GM12878 (cell line): ENCODE measurements around the gene ANKRD34C. TPM values are rescaled to one million over a fixed set of nuclear protein-coding genes. Genes with fewer than 3 reads are reported as not detected.

Experiments used
- ATAC-seq: fragments of 200-7000 bp; cut with Tn5 transposase; 3 replicates; pipeline ENCODE4 v1.9.1; 2020; ENCODE audit warnings: mild to moderate bottlenecking, moderate library complexity
- BruUV-seq: library from RNA; stranded (reverse); fragments of 400-500 nt; replicated peaks from 2 replicates; lab custom pipeline; 2021; lab: Mats Ljungman, UMichigan
- CTCF ChIA-PET: fragments of 300-600 bp; sonication (Branson Sonifier 250); formaldehyde crosslinking; extraction: SDS; loops from one replicate; lab custom pipeline; 2021; ENCODE audit warnings: inconsistent platforms; lab: Yijun Ruan, JAX
- POLR2A ChIA-PET: fragments of 350-600 bp; formaldehyde crosslinking; extraction: SDS; loops from one replicate; lab custom pipeline; 2021; ENCODE audit warnings: inconsistent platforms; lab: Charles Lee
- RAD21 ChIA-PET: fragments of 300-600 bp; sonication (Branson Sonifier 250); formaldehyde crosslinking; loops from one replicate; lab custom pipeline; 2023; ENCODE audit warnings: antibody characterized with exemption; ENCODE audit not compliant: unreplicated experiment; lab: Charles Lee
- SMC1A ChIA-PET: fragments of 300-600 bp; sonication (Branson Sonifier 250); formaldehyde crosslinking; loops from one replicate; lab custom pipeline; 2023; ENCODE audit not compliant: unreplicated experiment, uncharacterized antibody; lab: Charles Lee
- DNase-seq: peaks from one replicate; pipeline ENCODE4 v3.0.0-alpha.2; 2011; ENCODE audit warnings: low read depth, low spot score
- FAIRE-seq: peaks from 3 replicates; lab custom pipeline; 2011; peaks lifted over from hg19 to GRCh38; lab: Jason Lieb, UNC
- H2AFZ ChIP-seq: 2 replicates; pipeline ENCODE4 v1.6.0; 2011; ENCODE audit warnings: low read depth, low read length, control low read depth; ENCODE audit not compliant: control insufficient read depth
- H3K27ac ChIP-seq: 2 replicates; pipeline ENCODE4 v1.5.1; 2011; ENCODE audit warnings: control low read depth; ENCODE audit not compliant: control insufficient read depth, insufficient read depth
- H3K27me3 ChIP-seq, 2 experiments: replicated peaks in 1 of 2; 2 replicates each; pipeline versions ENCODE4 v1.6.0 to v1.6.1; 2011; ENCODE audit warnings: low read length in 1 of 2; ENCODE audit not compliant: control insufficient read depth in 2 of 2, insufficient read depth in 2 of 2
- H3K36me3 ChIP-seq, 2 experiments: 2 replicates each; pipeline ENCODE4 v1.5.1; 2011; ENCODE audit warnings: low read length in 1 of 2; ENCODE audit not compliant: control insufficient read depth in 2 of 2, insufficient read depth in 2 of 2
- H3K4me1 ChIP-seq: 2 replicates; pipeline ENCODE4 v1.6.1; 2011; ENCODE audit warnings: mild to moderate bottlenecking, low read length, moderate library complexity, mixed read lengths; ENCODE audit not compliant: control insufficient read depth, insufficient read depth
- H3K4me2 ChIP-seq: 2 replicates; pipeline ENCODE4 v1.6.0; 2011; ENCODE audit warnings: control low read depth; ENCODE audit not compliant: control insufficient read depth, insufficient read depth
- H3K4me3 ChIP-seq: fragments of 200-600 bp; sonication (generic); 2 replicates; pipeline ENCODE4 v1.5.1; 2016
- H3K79me2 ChIP-seq: 2 replicates; pipeline ENCODE4 v1.6.0; 2011; ENCODE audit warnings: low read length; ENCODE audit not compliant: control insufficient read depth, insufficient read depth
- H3K9ac ChIP-seq: 2 replicates; pipeline ENCODE4 v1.8.0; 2011; ENCODE audit warnings: low read length, control low read depth, mixed read lengths; ENCODE audit not compliant: control insufficient read depth, insufficient read depth
- H3K9me3 ChIP-seq: replicated peaks from 3 replicates; pipeline ENCODE4 v1.5.1; 2011; ENCODE audit warnings: mild to moderate bottlenecking, low read length; ENCODE audit not compliant: control insufficient read depth, insufficient read depth
- H4K20me1 ChIP-seq: 2 replicates; pipeline ENCODE4 v1.6.0; 2011; ENCODE audit not compliant: control insufficient read depth, insufficient read depth
- ASH2L ChIP-seq: fragments of 300-600, 200-600 bp; sonication (generic); IDR thresholded peaks from 2 replicates; pipeline ENCODE4 v1.6.1; 2017; ENCODE audit warnings: low read depth, mild to moderate bottlenecking, borderline replicate concordance
- CBFB ChIP-seq: IDR thresholded peaks from 2 replicates; pipeline ENCODE4 v1.6.1; 2016; ENCODE audit warnings: antibody characterized with exemption, low read depth
- CEBPB ChIP-seq, 2 experiments: fragments of 150-350 bp in 1 of 2; IDR thresholded peaks; 2 replicates each; pipeline ENCODE4 v1.6.1; 2012 to 2014; ENCODE audit warnings: low read depth in 2 of 2, low read length in 2 of 2, borderline replicate concordance in 1 of 2, inconsistent platforms in 1 of 2
- CHD1 ChIP-seq: IDR thresholded peaks from 2 replicates; pipeline ENCODE4 v1.6.1; 2012; ENCODE audit warnings: low read depth, low read length, improper control_type of control experiment
- CREB1 ChIP-seq: IDR thresholded peaks from 2 replicates; pipeline ENCODE4 v1.6.1; 2012; ENCODE audit warnings: low read depth, mild to moderate bottlenecking, inconsistent platforms
- HCFC1 ChIP-seq: fragments of 150-350 bp; IDR thresholded peaks from 2 replicates; pipeline ENCODE4 v1.6.1; 2014; ENCODE audit warnings: low read length
- MTA2 ChIP-seq: fragments of 450-650 bp; IDR thresholded peaks from 2 replicates; pipeline ENCODE4 v1.6.1; 2016; ENCODE audit warnings: low read depth, mild to moderate bottlenecking, moderate library complexity
- NFYA ChIP-seq: IDR thresholded peaks from 2 replicates; pipeline ENCODE4 v1.6.1; 2011; ENCODE audit warnings: low read depth, mild to moderate bottlenecking, low read length, improper control_type of control experiment, borderline replicate concordance
- NR2C2 ChIP-seq: IDR thresholded peaks from 2 replicates; pipeline ENCODE4 v1.6.1; 2011; ENCODE audit warnings: borderline replicate concordance, low read depth; ENCODE audit not compliant: control insufficient read depth, insufficient read length
- NRF1 ChIP-seq: conservative IDR thresholded peaks from 2 replicates; pipeline ENCODE4 v1.6.1; 2011; ENCODE audit warnings: mild to moderate bottlenecking, low read depth, low read length, improper control_type of control experiment
- PBX3 ChIP-seq: IDR thresholded peaks from 2 replicates; pipeline ENCODE4 v1.6.1; 2011; ENCODE audit warnings: mild to moderate bottlenecking, low read depth, low read length, moderate library complexity; ENCODE audit not compliant: insufficient replicate concordance
- PRDM15 ChIP-seq: fragments of 450-650 bp; formaldehyde crosslinking; IDR thresholded peaks from 2 replicates; pipeline ENCODE4 v1.4.0; 2020; ENCODE audit warnings: mild to moderate bottlenecking, moderate library complexity
- SP1 ChIP-seq: IDR thresholded peaks from one replicate; pipeline ENCODE4 v1.6.1; 2011; ENCODE audit warnings: low read depth, low read length
- SUZ12 ChIP-seq: fragments of 200-600 bp; sonication (generic); IDR thresholded peaks from one replicate; pipeline ENCODE4 v1.6.1; 2018; ENCODE audit warnings: antibody characterized with exemption, mild to moderate bottlenecking; ENCODE audit not compliant: unreplicated experiment
- TARDBP ChIP-seq: IDR thresholded peaks from 2 replicates; pipeline ENCODE4 v1.6.1; 2016; ENCODE audit warnings: borderline replicate concordance
- TBL1XR1 ChIP-seq: IDR thresholded peaks from 2 replicates; pipeline ENCODE4 v1.6.1; 2012; ENCODE audit warnings: low read depth, low read length, improper control_type of control experiment
- ZBTB4 ChIP-seq: fragments of 450-650 bp; formaldehyde crosslinking; IDR thresholded peaks from 2 replicates; pipeline ENCODE4 v1.4.0; 2022; ENCODE audit warnings: mild to moderate bottlenecking, moderate library complexity
- ZNF24 ChIP-seq: fragments of 450-650 bp; IDR thresholded peaks from 2 replicates; pipeline ENCODE4 v1.6.1; 2017; ENCODE audit warnings: antibody characterized with exemption, mild to moderate bottlenecking
- ZNF274 ChIP-seq: IDR thresholded peaks from one replicate; pipeline ENCODE4 v1.8.0; 2011; ENCODE audit not compliant: insufficient read length, insufficient read depth
- ZNF622 ChIP-seq: fragments of 450-650 bp; IDR thresholded peaks from 2 replicates; pipeline ENCODE4 v1.6.1; 2017; ENCODE audit warnings: mild to moderate bottlenecking, inconsistent platforms
- WGBS: methylation state at CpG from one replicate; pipeline ENCODE4 v1.1.6; 2016; ENCODE audit warnings: low lambda C conversion rate; ENCODE audit not compliant: insufficient replicate concordance, insufficient coverage; ENCODE audit errors: missing lambda C conversion rate; 5-methylcytosine and 5-hydroxymethylcytosine counted together
- in situ Hi-C: fragments of 300-500 bp; cut with MboI; formaldehyde crosslinking; loops from 9 replicates; pipeline ENCODE4 v1.14.3; 2018; ENCODE audit warnings: mixed read lengths
- intact Hi-C: fragments of 100-400 bp; cut with micrococcal nuclease; formaldehyde crosslinking; loops from one replicate; pipeline ENCODE4 v1.14.2; 2022; ENCODE audit not compliant: unreplicated experiment
- polyA plus RNA-seq, 11 experiments: library from polyadenylated mRNA; depleted of rRNA in 4 of 11; unstranded in 6 of 11; stranded (reverse) in 5 of 11; fragments of >200 nt; fragmentation: Nextera tagmentation in 4 of 11; fragmentation: Illumina TruSeq in 1 of 11; extraction: Ambion mirVana in 4 of 11; extraction: Trizol in 1 of 11; gene quantifications; 1 replicate in 1 of 11; 2 replicates in 10 of 11; pipeline versions ENCODE4 v1.2.1 to v1.2.3, GENCODE V29; 2011 to 2016; ENCODE audit warnings: inconsistent platforms in 2 of 11, missing spikeins in 2 of 11, low read depth in 1 of 11
- total RNA-seq, 4 experiments: library from RNA; depleted of rRNA in 3 of 4; stranded (reverse); fragments of >200 nt in 3 of 4; fragmentation: Illumina TruSeq in 1 of 4; extraction: Trizol in 1 of 4; gene quantifications; 2 replicates each; pipeline versions ENCODE4 v1.2.1 to v1.2.3, GENCODE V29; 2013 to 2021

Gene ANKRD34C
- total and polyA plus RNA-seq, 10 of the 15 experiments (the other 5 are each of a cell fraction or from before 2014, with no cell fraction given): 0.01 TPM; not detected in 9

GRCh38 chr15:79240036-79240435 lies 42.5 kb upstream of the ANKRD34C start:
- Histone ChIP-seq H3K36me3 (no peaks in the 10 kb centered on the region), H2AFZ (no peak overlapping the region), H3K27ac (no peak overlapping the region), H3K4me2 (no peak overlapping the region), H3K9ac (no peak overlapping the region), H3K79me2 (no peaks in the 10 kb centered on the region), H4K20me1 (no peaks in the 10 kb centered on the region), H3K9me3 (no peaks in the 10 kb centered on the region), H3K27me3 (no peaks in the 10 kb centered on the region), H3K4me1 (no peaks in the 10 kb centered on the region), H3K4me3 (no peak overlapping the region)
- intact Hi-C loops (no loop called here), in situ Hi-C loops (no loop called here)
- ChIA-PET POLR2A (no interaction called here), CTCF (no interaction called here), SMC1A (no interaction called here), RAD21 (no interaction called here)
- TF ChIP-seq ZNF622: no peak
- no peak for TF ChIP-seq HCFC1
- TF ChIP-seq NR2C2: no peak
- no peak for TF ChIP-seq ASH2L
- TF ChIP-seq PBX3: no peak
- no peak for TF ChIP-seq PRDM15 (CRISPR knock-in tag)
- no peak for TF ChIP-seq SP1
- TF ChIP-seq CHD1: no peak
- no peak for TF ChIP-seq SUZ12
- no peak for TF ChIP-seq ZNF274
- no peak for TF ChIP-seq NFYA
- TF ChIP-seq MTA2: no peak
- TF ChIP-seq TBL1XR1: no peak
- TF ChIP-seq ZNF24: no peak
- TF ChIP-seq CBFB: no peak
- TF ChIP-seq CEBPB (IDR thresholded peaks at IDR 0.05; ENCODE audit: borderline replicate concordance in 1 of 2, low read depth in 2 of 2, low read length in 2 of 2): no peak
- TF ChIP-seq NRF1: no peak
- TF ChIP-seq CREB1: no peak
- TF ChIP-seq TARDBP: no peak
- no peak for TF ChIP-seq ZBTB4 (CRISPR knock-in tag)
- BruUV-seq: no TSS peak
- no peak for ATAC-seq
- FAIRE-seq: no peak
- 0% methylated on average over 3 of the region's 3 CpGs for WGBS
- DNase-seq: no peak
